ENCODE data around the gene PPAT.
"Not testable (repeated sequence)": the region's sequence is repeated elsewhere in the genome, so short reads cannot be mapped to it uniquely, and the experiment has no call there.

Gene PPAT

GRCh38 chr4:56435140-56435926 lies at the start of gene PPAT:
Gene PPAT (minus strand): TSS chr4:56435615. CDS start chr4:56435477, 138 bp downstream.
- peak; percentile 100 for DNase-seq

- no peak for DNase-seq
Observed at GRCh38 chr4:56480691-56481090, 45.3 kb upstream of the PPAT start.

GRCh38 chr4:56477192-56477702 lies 41.8 kb upstream of the PPAT start:
- DNase-seq, result no peak

GRCh38 chr4:56475917-56476316 lies 40.5 kb upstream of the PPAT start:
- DNase-seq, result no peak

GRCh38 chr4:56469489-56470210 lies 34.2 kb upstream of the PPAT start:
- no peak for DNase-seq

GRCh38 chr4:56468097-56468422 lies 32.6 kb upstream of the PPAT start:
- peak; percentile 77 for DNase-seq

- DNase-seq, result peak; percentile 96
Observed at GRCh38 chr4:56467284-56468096, 32.1 kb upstream of the PPAT start, which contains the start of gene SRP72. Gene SRP72 (plus strand): TSS chr4:56467617. CDS start chr4:56467636, 19 bp downstream.

GRCh38 chr4:56466910-56467283 lies 31.5 kb upstream of the PPAT start:
- no peak for DNase-seq

GRCh38 chr4:56466296-56466761 lies 30.9 kb upstream of the PPAT start:
- DNase-seq, result peak; percentile 75

GRCh38 chr4:56465599-56466295 lies 30.3 kb upstream of the PPAT start:
- DNase-seq, result no peak

- DNase-seq, result no peak
Observed at GRCh38 chr4:56464581-56464980, 29.2 kb upstream of the PPAT start.

GRCh38 chr4:56463711-56464110 lies 28.3 kb upstream of the PPAT start:
- DNase-seq, result no peak

GRCh38 chr4:56462157-56462556 lies 26.7 kb upstream of the PPAT start:
- no peak for DNase-seq

GRCh38 chr4:56460085-56460484 lies 24.7 kb upstream of the PPAT start:
- no peak for DNase-seq

- no peak for DNase-seq
Observed at GRCh38 chr4:56450342-56450741, 14.9 kb upstream of the PPAT start.

- not testable (repeated sequence) for DNase-seq
Observed at GRCh38 chr4:56449475-56449874, 14.1 kb upstream of the PPAT start.

- DNase-seq, result no peak
Observed at GRCh38 chr4:56448301-56448700, 12.9 kb upstream of the PPAT start.

- no peak for DNase-seq
Observed at GRCh38 chr4:56445699-56446098, 10.3 kb upstream of the PPAT start.

GRCh38 chr4:56444719-56445118 lies 9.3 kb upstream of the PPAT start:
- no peak for DNase-seq

GRCh38 chr4:56440983-56441382 lies 5.6 kb upstream of the PPAT start:
- no peak for DNase-seq

GRCh38 chr4:56438766-56439165 lies 3.4 kb upstream of the PPAT start:
- DNase-seq, result no peak

- peak; percentile 96 for DNase-seq
Observed at GRCh38 chr4:56434599-56435139, 746 bp downstream of the PPAT start.

Measured in islet precursor cell (in vitro differentiated cells).